Spleen (tissue), 7 donors: ENCODE data around the gene ATP6V1E1.

Source experiments
- CTCF ChIP-seq, 11 experiments: fragments of 200-600 bp in 7 of 11; fragments of 450-650 bp in 4 of 11; sonication (generic) in 4 of 11; IDR thresholded peaks in 8 of 11; conservative IDR thresholded peaks in 3 of 11; 1 replicate in 7 of 11; 2 replicates in 4 of 11; pipeline versions ENCODE4 v1.4.0 to v1.8.0; 2016 to 2021; ENCODE audit warnings: antibody characterized with exemption in 11 of 11, inconsistent platforms in 4 of 11, mild to moderate bottlenecking in 1 of 11
- POLR2AphosphoS5 ChIP-seq, 3 donors: sonication (generic); formaldehyde crosslinking; IDR thresholded peaks; one replicate each; pipeline ENCODE4 v1.5.1; 2017; ENCODE audit warnings: antibody characterized with exemption in 3 of 3
- donor health status: DM: no; HTN: no; CAD: no; lungs with moderate emphysema.
- donor health status: DM: no; HTN: no; CAD: no.
- donor health status: DM: no; HTN: no; CAD: no.

DNA sequence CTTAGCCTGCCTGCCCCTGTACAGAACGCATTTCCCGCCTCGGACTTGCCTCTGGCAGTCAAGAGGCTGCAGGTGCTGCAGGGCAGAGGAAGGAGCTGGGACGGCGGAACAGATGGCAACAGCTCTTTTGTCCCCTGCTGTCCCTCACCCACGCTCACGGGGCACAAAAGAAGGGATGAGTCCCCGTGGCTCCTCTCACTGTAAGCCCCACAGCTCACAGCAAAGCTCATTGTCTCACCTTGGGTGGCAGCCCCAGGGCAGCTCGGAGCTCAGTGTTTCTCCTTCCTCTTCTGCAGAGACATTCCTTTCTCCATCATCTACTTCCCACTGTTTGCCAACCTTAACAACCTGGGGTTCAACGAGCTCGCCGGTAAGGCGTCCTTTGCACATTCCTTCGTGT is 40.9 kb downstream of the ATP6V1E1 start:
- TF ChIP-seq CTCF (IDR thresholded peaks at IDR 0.05 in 8 of 11, conservative IDR thresholded peaks at IDR 0.05 in 3 of 11) (no peak), POLR2AphosphoS5 (IDR thresholded peaks at IDR 0.05) (peak in 2 of 3 donors; percentile 12 to 21)
